Activated naive CD4-positive, alpha-beta T cell treated with anti-CD3 and anti-CD28 coated beads, Interleukin-2, amount 50 U/mL, for 72 hours (primary cell): ENCODE measurements around the gene MSH3. TPM values are rescaled to one million over a fixed set of nuclear protein-coding genes. Genes with fewer than 3 reads are reported as not detected.
"Not testable (repeated sequence)": the region's sequence is repeated elsewhere in the genome, so short reads cannot be mapped to it uniquely, and the experiment has no call there.

Experiments used
- ATAC-seq, 2 donors: fragments of 150-1000 bp; cut with Tn5 transposase; 2 replicates each; pipeline ENCODE4 v1.10.0; 2021; ENCODE audit warnings: mild to moderate bottlenecking in 2 of 2, moderate library complexity in 2 of 2
- DNase-seq, 2 donors: peaks; one replicate each; pipeline ENCODE4 v3.0.0; 2021 to 2022; ENCODE audit warnings: low spot score in 2 of 2
- H3K27ac Mint-ChIP-seq, 2 donors: one replicate each; pipeline ENCODE4 v1.8.0; 2022; ENCODE audit warnings: mild to moderate bottlenecking in 2 of 2, mixed read lengths in 2 of 2
- H3K36me3 Mint-ChIP-seq, 2 donors: one replicate each; pipeline ENCODE4 v1.8.0; 2022; ENCODE audit warnings: mixed read lengths in 2 of 2
- H3K9me3 Mint-ChIP-seq, 2 donors: one replicate each; pipeline ENCODE4 v1.8.0; 2022; ENCODE audit warnings: mixed read lengths in 2 of 2
- total RNA-seq, 2 donors: library from RNA; stranded (reverse); gene quantifications; one replicate each; pipeline ENCODE4 v1.2.3, GENCODE V29; 2022

Gene MSH3
- total RNA-seq, 2 donors from 2014 or later, result 22.5 to 23.2 TPM

DNA sequence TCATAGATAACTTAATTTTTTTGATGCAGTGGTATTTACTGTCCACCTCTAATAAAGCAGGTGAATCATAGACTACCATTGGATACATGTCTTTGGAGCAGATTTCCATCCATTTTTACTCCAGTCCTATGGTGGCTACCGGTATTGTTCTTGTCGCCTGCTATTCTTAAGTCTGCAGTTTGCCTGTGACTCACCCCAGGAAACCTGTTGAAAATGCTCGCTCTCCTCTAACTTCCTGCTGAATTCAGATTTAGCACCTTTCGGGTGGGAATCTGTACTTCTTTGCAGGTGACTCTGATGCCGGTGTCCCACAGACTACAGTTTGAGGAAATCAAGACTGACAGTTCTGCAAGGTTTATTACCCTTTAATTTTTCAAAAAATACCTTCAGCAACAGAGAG is 59.2 kb downstream of the MSH3 start:
- no peak overlapping the region for H3K27ac Mint-ChIP-seq
- no peaks in the 10 kb centered on the region for H3K9me3 Mint-ChIP-seq
- DNase-seq, result no peak
- ATAC-seq, result no peak
- peaks cover 4 to 20% of the 10 kb centered on the region in 2 donors for H3K36me3 Mint-ChIP-seq

DNA sequence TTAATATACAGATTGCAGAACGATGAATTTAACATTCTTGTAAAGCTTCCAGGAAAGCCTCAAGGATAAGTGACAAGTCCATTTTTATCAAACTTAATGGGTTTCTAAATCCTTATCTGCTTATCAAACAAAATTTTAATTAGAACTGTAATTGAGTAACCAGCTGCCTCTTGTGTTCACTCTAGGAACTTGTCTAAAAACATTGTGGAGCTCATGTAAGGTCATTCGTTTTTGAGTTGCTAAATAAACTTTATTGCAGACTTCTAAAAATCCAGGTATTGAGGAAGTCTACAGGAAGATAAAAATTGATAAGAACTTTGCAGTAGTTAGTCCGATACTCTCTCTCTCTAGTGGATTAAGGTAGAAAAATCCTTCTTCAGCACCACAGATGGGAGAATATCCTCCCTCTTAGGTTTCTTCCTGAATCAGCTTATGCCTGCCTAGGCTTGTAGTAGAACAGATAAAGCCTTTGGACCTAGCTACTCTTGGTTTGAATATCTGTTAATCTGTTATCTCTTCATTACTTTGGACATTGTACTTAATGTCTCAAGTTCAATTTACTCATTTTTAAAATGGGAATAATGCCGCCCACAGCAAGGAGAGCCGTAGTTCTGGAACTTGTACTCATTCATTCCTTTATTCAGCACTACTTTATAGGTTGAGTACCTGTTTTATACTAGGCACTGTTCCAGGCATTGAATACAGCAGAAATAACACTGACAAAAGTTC is 60.3 kb downstream of the MSH3 start:
- ATAC-seq (no peak), DNase-seq (no peak)
- H3K36me3 Mint-ChIP-seq, result peaks cover 7 to 29% of the 10 kb centered on the region in 2 donors
- peaks cover 0 to 4% of the 10 kb centered on the region in 2 donors for H3K9me3 Mint-ChIP-seq
- H3K27ac Mint-ChIP-seq, result peak overlapping the region in 1 of 2 donors; percentile 25

DNA sequence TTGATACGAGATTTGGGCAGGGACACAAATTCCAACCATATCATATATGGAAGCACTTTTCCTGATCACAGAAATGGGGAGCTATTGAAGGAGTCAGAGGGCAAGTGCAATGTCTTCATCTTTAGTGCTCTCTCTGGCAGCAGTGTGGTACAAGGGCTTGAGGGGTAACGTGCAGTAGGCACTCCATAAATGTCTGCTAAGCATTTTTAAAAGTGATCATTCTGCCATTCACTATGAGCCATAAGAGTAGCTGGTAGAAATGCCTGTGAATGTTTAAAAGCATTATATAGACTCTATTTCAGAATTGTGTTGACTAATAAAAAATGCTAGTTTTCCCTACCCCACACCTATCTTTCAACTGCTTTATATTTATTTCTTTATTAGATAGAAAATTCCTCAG is 61.4 kb downstream of the MSH3 start:
- DNase-seq (no peak), ATAC-seq (no peak)
- H3K9me3 Mint-ChIP-seq, result peaks cover 0 to 9% of the 10 kb centered on the region in 2 donors
- no peak overlapping the region for H3K27ac Mint-ChIP-seq
- peaks cover 16 to 40% of the 10 kb centered on the region in 2 donors for H3K36me3 Mint-ChIP-seq

DNA sequence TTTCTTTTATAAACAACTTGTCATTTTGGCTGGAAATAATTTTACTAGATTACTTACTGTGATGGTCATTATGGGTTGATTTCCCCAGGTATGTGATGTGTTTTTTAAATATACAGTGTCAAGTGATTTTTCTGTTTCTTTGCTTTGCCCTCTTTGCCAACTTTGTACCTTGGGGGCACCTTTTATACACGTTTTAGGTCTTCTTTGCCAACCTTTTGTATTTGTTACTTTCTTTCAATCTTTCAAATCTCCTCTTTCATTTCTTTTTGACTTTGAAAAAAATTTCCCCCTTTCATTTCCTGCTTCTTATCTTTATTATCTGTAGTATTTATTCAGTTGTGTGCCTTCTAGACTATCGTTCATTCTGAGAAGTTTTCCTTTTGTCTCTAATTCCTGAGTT is 65.7 kb downstream of the MSH3 start:
- peaks cover 0 to 9% of the 10 kb centered on the region in 2 donors for H3K9me3 Mint-ChIP-seq
- H3K36me3 Mint-ChIP-seq, result peaks cover 12 to 47% of the 10 kb centered on the region in 2 donors
- no peak for ATAC-seq
- H3K27ac Mint-ChIP-seq, result no peak overlapping the region
- DNase-seq, result no peak

DNA sequence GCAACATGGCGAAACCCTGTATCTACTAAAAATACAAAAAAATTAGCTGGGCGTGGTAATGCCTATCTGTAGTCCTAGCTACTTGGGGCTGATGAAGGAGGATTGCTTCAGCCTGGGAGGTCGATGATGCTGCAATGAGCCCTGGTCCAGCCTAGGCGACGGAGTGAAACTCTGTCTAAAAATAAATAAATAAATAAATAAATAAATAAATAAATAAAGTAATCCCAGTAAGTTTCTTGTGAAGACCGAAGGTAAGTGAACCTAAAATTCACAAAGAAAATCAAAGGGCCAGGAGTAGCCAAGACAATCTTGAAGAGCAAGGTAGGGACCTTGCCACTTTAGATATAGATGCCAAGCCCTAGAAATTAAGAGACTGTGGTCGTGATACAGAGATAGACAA is 68.5 kb downstream of the MSH3 start:
- DNase-seq (no peak), ATAC-seq (no peak)
- Mint-ChIP-seq H3K27ac (no peak overlapping the region), H3K36me3 (peaks cover 32 to 55% of the 10 kb centered on the region in 2 donors), H3K9me3 (peaks cover 0 to 9% of the 10 kb centered on the region in 2 donors)

DNA sequence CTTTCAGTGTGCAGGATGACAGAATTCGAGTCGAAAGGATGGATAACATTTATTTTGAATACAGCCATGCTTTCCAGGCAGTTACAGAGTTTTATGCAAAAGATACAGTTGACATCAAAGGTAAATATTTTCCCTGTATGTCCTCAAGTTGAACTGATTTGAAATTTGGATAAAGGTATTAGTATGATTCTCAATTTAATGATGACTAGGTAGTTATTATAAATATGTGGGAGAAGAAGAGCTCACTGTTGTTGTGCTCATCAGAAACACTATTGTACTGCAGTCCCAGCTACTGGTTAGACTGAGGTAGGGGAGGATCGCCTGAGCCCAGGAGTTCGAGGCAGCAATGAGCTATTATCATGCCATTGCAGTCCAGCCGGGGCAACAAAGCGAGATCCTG is 71.0 kb downstream of the MSH3 start:
- Mint-ChIP-seq H3K9me3 (peaks cover 0 to 1% of the 10 kb centered on the region in 2 donors), H3K27ac (no peak overlapping the region), H3K36me3 (peaks cover 24 to 41% of the 10 kb centered on the region in 2 donors)
- ATAC-seq (no peak), DNase-seq (no peak)

DNA sequence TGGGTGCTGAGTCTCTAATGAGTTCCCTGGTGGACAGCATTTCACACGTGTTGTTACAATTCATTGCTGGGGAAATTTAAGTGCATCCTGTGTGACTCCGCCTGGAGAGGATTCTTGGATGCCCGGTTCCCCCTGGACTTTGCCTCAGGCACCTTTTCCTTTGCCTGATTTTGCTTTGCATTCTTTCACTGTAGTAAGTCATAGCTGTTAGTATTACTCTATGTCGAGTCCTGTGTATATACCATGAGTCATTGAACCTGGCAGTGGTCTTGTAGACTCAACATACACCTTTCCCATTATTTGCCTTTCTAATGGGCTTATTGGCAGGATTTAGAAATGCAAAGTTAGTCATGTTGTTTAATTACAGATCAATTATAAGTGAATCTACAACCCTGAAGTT is 82.3 kb downstream of the MSH3 start:
- H3K36me3 Mint-ChIP-seq, result peaks cover 6 to 12% of the 10 kb centered on the region in 2 donors
- no peak overlapping the region for H3K27ac Mint-ChIP-seq
- H3K9me3 Mint-ChIP-seq, result no peaks in the 10 kb centered on the region
- no peak for ATAC-seq
- DNase-seq, result no peak

DNA sequence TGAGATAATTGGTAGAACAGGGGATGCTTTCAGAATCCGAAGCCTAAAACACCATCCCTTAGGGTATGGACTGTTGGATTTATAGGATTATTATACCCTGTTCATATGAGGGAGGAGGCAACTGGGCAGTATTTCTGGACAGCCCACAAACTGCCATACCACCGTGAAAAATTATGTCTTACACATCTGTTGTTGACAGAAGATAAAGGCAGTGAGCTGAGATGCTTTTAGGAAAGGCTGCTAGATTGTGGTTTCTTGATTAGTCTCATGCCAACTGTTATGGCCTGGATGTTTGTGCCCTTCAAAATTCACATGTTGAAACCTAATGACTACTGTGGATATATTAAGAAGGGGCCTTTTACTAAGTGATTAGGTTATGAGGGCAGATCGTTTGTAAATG is 84.0 kb downstream of the MSH3 start:
- DNase-seq (no peak), ATAC-seq (no peak)
- peaks cover 11 to 26% of the 10 kb centered on the region in 2 donors for H3K36me3 Mint-ChIP-seq
- no peak overlapping the region for H3K27ac Mint-ChIP-seq
- H3K9me3 Mint-ChIP-seq, result no peaks in the 10 kb centered on the region

DNA sequence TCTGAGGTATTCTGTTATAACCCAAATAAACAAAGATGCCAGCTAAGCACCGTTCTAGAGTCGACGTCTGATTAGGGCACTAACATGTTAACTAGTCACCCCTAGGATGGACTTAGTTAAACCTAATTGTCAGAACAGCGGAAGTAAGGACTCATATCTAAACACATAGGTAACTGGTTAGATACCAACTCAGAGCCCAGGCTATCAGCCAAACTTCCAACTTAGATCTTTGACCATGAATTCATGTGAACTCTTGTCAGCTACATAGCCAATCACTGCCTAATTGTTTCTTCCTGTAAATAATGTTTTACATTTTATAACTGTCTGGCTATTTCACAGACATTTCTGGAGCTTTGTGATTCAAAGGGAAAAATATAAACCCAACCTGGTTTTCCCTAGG is 84.6 kb downstream of the MSH3 start:
- Mint-ChIP-seq H3K27ac (peak overlapping the region in 1 of 2 donors; percentile 11), H3K9me3 (no peaks in the 10 kb centered on the region), H3K36me3 (peaks cover 11 to 25% of the 10 kb centered on the region in 2 donors)
- ATAC-seq, result no peak
- DNase-seq, result no peak

DNA sequence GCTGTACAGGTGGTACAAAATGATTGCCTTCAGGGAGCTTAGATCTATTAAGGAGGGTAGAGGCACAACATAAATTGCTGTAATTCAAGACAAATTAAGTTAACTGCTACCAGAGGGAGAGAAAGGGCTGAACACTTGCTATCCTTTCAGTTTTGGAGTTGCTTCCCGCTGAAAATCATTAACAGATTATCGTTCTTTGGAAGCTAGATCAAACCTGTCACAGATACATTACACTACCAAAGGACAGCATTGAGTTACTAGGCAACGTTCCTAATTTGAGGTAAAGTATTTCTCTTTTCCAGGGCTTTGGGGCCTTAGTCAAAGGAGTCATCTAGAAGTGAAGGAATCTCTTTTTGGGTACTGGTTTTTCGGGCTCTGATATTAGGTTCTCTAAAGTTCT is 85.0 kb downstream of the MSH3 start:
- ATAC-seq, result no peak
- DNase-seq, result no peak
- Mint-ChIP-seq H3K36me3 (peaks cover 12 to 29% of the 10 kb centered on the region in 2 donors), H3K9me3 (no peaks in the 10 kb centered on the region), H3K27ac (peak overlapping the region in 1 of 2 donors; percentile 11)

DNA sequence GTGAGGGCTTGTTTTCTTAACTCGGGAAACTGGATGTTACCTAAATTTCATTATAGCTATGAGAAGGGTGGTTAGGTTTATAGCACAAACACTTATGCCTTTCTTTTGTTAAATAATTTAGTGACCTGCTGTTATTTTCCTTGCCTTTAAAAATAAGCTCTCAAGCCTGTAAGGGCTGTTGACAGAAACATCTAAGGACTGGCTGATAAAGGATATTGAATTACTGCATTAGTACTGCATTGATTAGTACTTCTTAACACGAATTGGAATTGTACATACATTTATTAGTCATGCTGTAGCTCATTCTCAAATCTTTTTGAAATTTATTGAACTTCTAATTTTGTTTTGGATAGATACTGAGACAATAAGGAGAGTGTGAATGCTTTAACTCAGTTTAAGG is 85.4 kb downstream of the MSH3 start:
- H3K36me3 Mint-ChIP-seq, result peaks cover 16 to 33% of the 10 kb centered on the region in 2 donors
- H3K9me3 Mint-ChIP-seq, result no peaks in the 10 kb centered on the region
- DNase-seq, result no peak
- ATAC-seq, result no peak
- peak overlapping the region in 1 of 2 donors; percentile 11 for H3K27ac Mint-ChIP-seq

DNA sequence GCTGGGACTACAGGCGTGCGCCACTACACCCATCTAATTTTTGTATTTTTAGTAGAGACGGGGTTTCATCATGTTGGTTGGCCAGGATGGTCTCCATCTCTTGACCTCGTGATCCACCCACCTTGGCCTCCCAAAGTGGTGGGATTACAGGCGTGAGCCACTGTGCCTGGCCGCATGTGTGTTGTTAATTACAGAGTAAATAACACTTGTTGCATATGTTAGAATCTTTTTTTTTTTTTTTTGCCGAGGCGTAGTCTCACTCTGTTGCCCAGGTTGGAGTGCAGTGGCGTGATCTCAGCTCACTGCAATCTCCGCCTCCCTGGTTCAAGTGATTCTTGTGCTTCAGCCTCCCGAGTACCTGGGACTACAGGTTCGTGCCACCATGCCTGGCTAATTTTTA is 86.0 kb downstream of the MSH3 start:
- peaks cover 19 to 38% of the 10 kb centered on the region in 2 donors for H3K36me3 Mint-ChIP-seq
- ATAC-seq, DNase-seq, H3K27ac Mint-ChIP-seq, H3K9me3 Mint-ChIP-seq: not testable (repeated sequence)

DNA sequence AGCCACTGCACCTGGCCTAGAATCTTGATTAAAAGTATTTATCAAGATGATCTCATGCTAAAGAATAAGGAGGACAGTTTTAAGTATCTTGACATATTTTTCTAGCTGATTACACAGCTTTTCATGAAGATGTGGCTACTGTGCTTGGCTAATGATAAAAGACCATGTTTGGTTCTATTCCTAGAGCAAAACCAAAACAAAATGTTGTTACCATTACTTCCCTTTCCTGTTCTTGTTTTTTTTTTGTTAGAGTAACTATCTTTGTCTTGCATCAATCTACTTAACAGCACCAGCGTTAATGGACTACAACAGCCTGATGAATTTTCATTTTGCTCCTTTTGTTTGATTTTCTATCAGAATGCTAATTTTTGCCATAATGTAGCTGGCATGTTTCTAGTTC is 86.5 kb downstream of the MSH3 start:
- Mint-ChIP-seq H3K27ac (peak overlapping the region in 1 of 2 donors; percentile 46), H3K36me3 (peaks cover 24 to 43% of the 10 kb centered on the region in 2 donors), H3K9me3 (no peaks in the 10 kb centered on the region)
- ATAC-seq (no peak), DNase-seq (no peak)

DNA sequence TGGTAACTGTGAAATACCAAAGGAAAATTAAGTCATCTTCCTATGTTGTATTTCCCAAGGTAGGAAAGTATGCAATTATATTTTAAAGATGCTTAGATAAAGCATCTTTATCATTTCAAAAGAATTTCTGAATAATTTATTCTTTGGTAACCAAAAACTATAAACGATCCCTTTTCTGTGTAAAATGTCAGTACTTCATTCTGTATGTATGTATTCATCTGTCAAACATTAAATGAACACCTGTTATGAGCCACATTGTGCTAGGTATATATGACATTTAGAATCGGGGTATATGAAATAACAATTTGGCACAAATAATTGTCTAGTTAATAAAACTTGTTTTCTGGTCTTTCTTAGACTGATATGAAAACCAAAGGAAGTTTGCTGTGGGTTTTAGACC is 89.7 kb downstream of the MSH3 start:
- no peaks in the 10 kb centered on the region for H3K9me3 Mint-ChIP-seq
- DNase-seq (no peak), ATAC-seq (no peak)
- no peak overlapping the region for H3K27ac Mint-ChIP-seq
- H3K36me3 Mint-ChIP-seq, result peaks cover 33 to 62% of the 10 kb centered on the region in 2 donors

DNA sequence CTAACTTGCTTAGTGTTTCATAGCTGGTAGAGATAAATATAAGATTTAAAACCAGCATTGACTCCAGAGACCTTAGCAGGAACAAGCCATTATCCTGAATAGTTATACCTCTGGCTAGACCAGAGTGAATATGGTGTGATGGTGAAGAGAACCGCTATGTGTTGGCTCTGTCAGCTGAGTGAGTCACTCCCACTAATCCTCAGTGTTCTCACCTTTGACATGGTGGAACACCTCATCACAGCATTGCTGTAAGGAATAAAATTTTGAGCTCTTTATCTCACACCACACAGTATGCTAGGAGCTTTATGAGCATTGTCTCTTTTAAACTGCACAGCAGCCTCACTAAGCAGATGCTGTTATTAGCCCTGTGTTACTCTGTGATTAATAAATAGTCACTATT is 91.0 kb downstream of the MSH3 start:
- ATAC-seq (peak in 1 of 2 donors; percentile 67), DNase-seq (no peak)
- no peak overlapping the region for H3K27ac Mint-ChIP-seq
- peaks cover 35 to 62% of the 10 kb centered on the region in 2 donors for H3K36me3 Mint-ChIP-seq
- H3K9me3 Mint-ChIP-seq, result no peaks in the 10 kb centered on the region

DNA sequence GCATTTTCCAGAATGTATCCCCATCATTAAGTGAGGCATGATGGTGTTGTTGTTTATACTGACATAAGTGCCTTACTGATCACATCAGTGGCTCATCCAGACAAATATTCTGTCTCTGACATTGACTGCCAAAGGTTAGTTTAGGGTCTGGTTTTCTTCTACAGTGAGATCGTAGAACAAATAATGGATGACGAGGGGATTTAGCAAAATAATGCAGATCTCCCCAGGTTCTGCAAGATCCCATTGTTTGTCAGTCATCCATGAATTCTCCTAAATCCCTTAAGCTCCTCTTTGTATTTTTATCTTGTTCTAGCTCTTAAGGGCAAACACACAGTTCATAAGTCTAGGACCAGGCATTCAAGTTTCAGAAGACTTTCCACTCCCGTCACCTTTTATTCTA is 93.5 kb downstream of the MSH3 start:
- H3K36me3 Mint-ChIP-seq, result peaks cover 31 to 73% of the 10 kb centered on the region in 2 donors
- DNase-seq, result no peak

DNA sequence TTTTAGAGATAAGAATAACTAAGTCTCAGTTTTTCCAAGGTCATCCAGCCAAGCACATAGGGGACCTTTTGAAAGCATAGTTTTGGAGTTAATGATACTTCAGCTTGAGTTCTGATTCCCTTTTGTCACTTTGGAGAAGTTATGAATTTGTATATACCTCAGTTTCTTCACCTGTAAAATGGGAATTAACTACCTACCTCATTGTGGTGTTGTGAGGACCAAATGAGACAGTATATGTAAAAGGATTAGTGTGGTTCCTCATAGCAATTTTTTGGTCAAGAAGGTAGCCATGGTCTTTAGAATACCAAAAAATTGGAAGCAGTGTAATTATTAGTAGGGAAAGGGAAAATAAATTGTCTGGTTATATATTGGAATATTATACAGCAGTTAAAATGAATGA is 98.0 kb downstream of the MSH3 start:
- peaks cover 17 to 46% of the 10 kb centered on the region in 2 donors for H3K36me3 Mint-ChIP-seq
- no peak overlapping the region for H3K27ac Mint-ChIP-seq
- no peak for ATAC-seq
- H3K9me3 Mint-ChIP-seq, result no peaks in the 10 kb centered on the region
- DNase-seq, result no peak

More for the DNA sequence above, 93.5 kb downstream of the MSH3 start:
- ATAC-seq, result no peak
- Mint-ChIP-seq H3K27ac (no peak overlapping the region), H3K9me3 (no peaks in the 10 kb centered on the region)

DNA sequence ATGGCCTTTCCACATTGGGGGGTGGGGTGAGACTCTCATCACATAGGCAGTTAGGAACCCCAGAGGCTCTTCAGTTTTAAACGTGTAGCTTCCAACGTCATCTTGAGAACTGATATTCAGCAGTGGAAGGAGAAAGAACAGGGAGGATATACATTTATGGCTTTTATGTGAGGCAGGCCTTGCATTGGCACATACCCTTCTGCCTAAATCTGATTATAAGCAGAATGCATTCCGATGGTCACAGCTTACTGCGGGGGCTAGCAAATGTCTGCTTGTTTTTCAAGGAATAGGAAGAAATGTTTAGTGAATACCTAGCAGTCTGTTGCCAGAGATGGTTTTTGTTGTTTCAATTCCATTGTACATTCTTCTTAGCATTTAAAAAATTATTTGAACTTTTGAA is 99.3 kb downstream of the MSH3 start:
- H3K9me3 Mint-ChIP-seq, result peaks cover 3 to 4% of the 10 kb centered on the region in 2 donors
- H3K27ac Mint-ChIP-seq, result no peak overlapping the region
- ATAC-seq, result no peak
- no peak for DNase-seq
- peaks cover 17 to 46% of the 10 kb centered on the region in 2 donors for H3K36me3 Mint-ChIP-seq
